Measurements from ENCODE around the gene DDX42.
A peak's percentile ranks its signal among the peaks of the same experiment; 100 is the strongest.

The DDX42 gene

DNA sequence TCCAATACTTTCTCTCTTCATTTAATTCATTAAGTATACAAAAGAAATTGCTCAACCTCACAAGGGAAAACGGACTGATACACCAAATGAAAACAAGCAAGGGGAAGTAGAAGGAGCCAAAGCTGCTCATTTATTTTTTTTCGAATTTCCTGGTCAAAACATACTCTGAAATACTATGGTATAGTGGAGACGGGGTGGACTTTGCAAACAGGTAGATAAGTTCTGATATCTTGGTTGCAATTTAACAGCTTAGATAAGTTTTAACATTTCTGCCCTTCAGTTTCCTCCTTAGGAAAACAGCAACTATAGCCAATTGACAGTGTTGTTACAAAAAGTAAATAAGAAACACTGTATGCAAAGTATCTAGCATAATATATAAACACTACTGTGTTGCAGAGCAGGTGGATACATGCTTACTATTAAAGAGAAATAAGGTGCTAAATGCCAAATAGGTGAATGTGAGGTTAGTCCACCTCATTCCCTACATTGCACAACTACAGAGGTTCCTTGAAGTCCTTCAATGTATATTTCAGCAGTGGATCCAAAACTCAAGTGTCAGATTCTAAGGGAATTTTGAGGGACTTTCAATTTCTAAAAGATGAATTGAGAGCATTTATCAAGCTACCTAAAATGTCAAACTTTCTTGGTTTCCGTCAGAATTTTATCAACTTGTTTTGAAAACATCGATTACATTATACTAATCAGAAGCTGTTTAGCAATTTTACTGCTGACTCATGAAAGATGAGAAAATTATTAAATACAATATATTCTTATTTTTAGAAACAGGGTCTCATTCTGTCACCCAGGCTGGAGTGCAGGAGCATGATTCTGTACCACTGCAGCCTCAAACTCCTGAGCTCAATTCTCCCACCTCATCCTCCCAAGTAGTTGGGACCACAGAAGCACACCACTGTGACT is 11.6 kb upstream of the DDX42 start:
- POLR2A ChIA-PET, result interaction anchor here (1.1 to 2.2 kb wide), 3 partner anchors 10 to 20 kb away, joined by 3 to 11 read pairs (median 3); partner anchors contain the start of genes CCDC47 and DDX42
- WGBS (ENCODE audit: insufficient coverage), result no CpG with 5 or more reads among the region's 5 CpGs
- peaks cover 11 to 25% (median 16%) of the 10 kb centered on the region in 4 experiments for H3K4me1 ChIP-seq (ENCODE audit: control extremely low read depth in 1 of 4, control insufficient read depth in 4 of 4, insufficient read depth in 4 of 4, low read length in 3 of 4)
- H3K27me3 ChIP-seq (replicated peaks in 2 of 5; ENCODE audit: control insufficient read depth in 4 of 5, insufficient read depth in 5 of 5, low read length in 4 of 5), result no peaks in the 10 kb centered on the region
- no peak overlapping the region for H3K27ac ChIP-seq (ENCODE audit: insufficient read depth in 1 of 2, low read depth in 1 of 2, low read length in 2 of 2, poor library complexity in 1 of 2, severe bottlenecking in 2 of 2)
- DNase-seq, result no peak
- no peaks in the 10 kb centered on the region for H3K9me3 ChIP-seq (ENCODE audit: control extremely low read depth in 1 of 5, control insufficient read depth in 4 of 5, insufficient read depth in 2 of 5, low read depth in 1 of 5, low read length in 4 of 5)
- H3K4me3 ChIP-seq (ENCODE audit: control insufficient read depth in 1 of 7, extremely low read depth in 1 of 7, insufficient read depth in 4 of 7, low read depth in 2 of 7, low read length in 6 of 7), result peak overlapping the region in 2 of 7 experiments; percentile 20 to 28
- peaks cover 14 to 62% (median 34%) of the 10 kb centered on the region in 4 experiments for H3K36me3 ChIP-seq (ENCODE audit: control insufficient read depth in 4 of 4, insufficient read depth in 4 of 4, low read length in 3 of 4)
- CTCF ChIA-PET, result interaction anchor here (1.0 to 4.9 kb wide), 4 partner anchors 12 to 18 kb away, joined by 4 to 17 read pairs (median 4); no protein-coding TSS in a partner anchor

DNA sequence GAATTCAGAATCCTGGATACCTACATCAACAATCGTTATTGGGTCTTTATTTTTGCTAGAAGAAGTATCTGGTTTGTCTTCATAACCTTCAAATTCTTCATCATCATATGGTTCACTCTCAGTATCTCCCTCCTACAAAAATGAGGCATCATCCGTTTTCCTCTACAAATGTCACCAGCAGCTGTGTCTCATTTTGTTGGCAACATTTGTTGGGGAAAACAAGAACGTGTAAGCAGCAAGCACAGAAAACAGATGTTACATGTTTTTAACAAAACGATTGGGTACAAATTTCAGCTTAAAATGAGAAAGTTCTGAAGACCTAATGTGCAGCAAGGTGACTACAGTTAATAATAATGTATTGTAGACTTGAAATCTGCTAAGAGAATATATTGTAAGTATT is 9.3 kb upstream of the DDX42 start:
- Histone ChIP-seq H3K36me3 (ENCODE audit: control insufficient read depth in 4 of 4, insufficient read depth in 4 of 4, low read length in 3 of 4) (peaks cover 3 to 52% (median 33%) of the 10 kb centered on the region in 4 experiments), H3K4me1 (ENCODE audit: control extremely low read depth in 1 of 4, control insufficient read depth in 4 of 4, insufficient read depth in 4 of 4, low read length in 3 of 4) (peaks cover 9 to 20% (median 13%) of the 10 kb centered on the region in 4 experiments), H3K4me3 (ENCODE audit: control insufficient read depth in 1 of 7, extremely low read depth in 1 of 7, insufficient read depth in 4 of 7, low read depth in 2 of 7, low read length in 6 of 7) (no peak overlapping the region), H3K9me3 (ENCODE audit: control extremely low read depth in 1 of 5, control insufficient read depth in 4 of 5, insufficient read depth in 2 of 5, low read depth in 1 of 5, low read length in 4 of 5) (no peaks in the 10 kb centered on the region), H3K27me3 (replicated peaks in 2 of 5; ENCODE audit: control insufficient read depth in 4 of 5, insufficient read depth in 5 of 5, low read length in 4 of 5) (no peaks in the 10 kb centered on the region), H3K27ac (ENCODE audit: insufficient read depth in 1 of 2, low read depth in 1 of 2, low read length in 2 of 2, poor library complexity in 1 of 2, severe bottlenecking in 2 of 2) (no peak overlapping the region)
- POLR2A ChIA-PET, result interaction anchor here (1.0 to 1.6 kb wide), 2 partner anchors 9 to 23 kb away, joined by 3 to 5 read pairs; partner anchors contain the start of genes CCDC47, DDX42 and STRADA
- CTCF ChIA-PET, result interaction anchor here (1.2 to 1.8 kb wide), 3 partner anchors 17 to 70 kb away, joined by 3 to 7 read pairs (median 6); no protein-coding TSS in a partner anchor
- DNase-seq, result no peak
- 100% methylated on average over 2 of the region's 4 CpGs for WGBS (ENCODE audit: insufficient coverage)

GRCh38 chr17:63766754-63767153 is 7.2 kb upstream of the DDX42 start:
- no peak overlapping the region for H3K4me3 ChIP-seq (ENCODE audit: control insufficient read depth in 1 of 7, extremely low read depth in 1 of 7, insufficient read depth in 4 of 7, low read depth in 2 of 7, low read length in 6 of 7)
- no peak overlapping the region for H3K27ac ChIP-seq (ENCODE audit: insufficient read depth in 1 of 2, low read depth in 1 of 2, low read length in 2 of 2, poor library complexity in 1 of 2, severe bottlenecking in 2 of 2)
- H3K9me3 ChIP-seq (ENCODE audit: control extremely low read depth in 1 of 5, control insufficient read depth in 4 of 5, insufficient read depth in 2 of 5, low read depth in 1 of 5, low read length in 4 of 5), result no peaks in the 10 kb centered on the region
- POLR2A ChIA-PET, result interaction anchor here (0.5 to 0.7 kb wide), 2 partner anchors 9 to 73 kb away, joined by 3 read pairs; no protein-coding TSS in a partner anchor
- H3K27me3 ChIP-seq (replicated peaks in 2 of 5; ENCODE audit: control insufficient read depth in 4 of 5, insufficient read depth in 5 of 5, low read length in 4 of 5), result no peaks in the 10 kb centered on the region
- CTCF ChIA-PET, result interaction anchor here (0.6 to 2.6 kb wide), 3 partner anchors 14 to 1016 kb away, joined by 3 to 7 read pairs (median 3); no protein-coding TSS in a partner anchor
- peaks cover 5 to 19% (median 10%) of the 10 kb centered on the region in 4 experiments for H3K4me1 ChIP-seq (ENCODE audit: control extremely low read depth in 1 of 4, control insufficient read depth in 4 of 4, insufficient read depth in 4 of 4, low read length in 3 of 4)
- peaks cover 2 to 46% (median 22%) of the 10 kb centered on the region in 4 experiments for H3K36me3 ChIP-seq (ENCODE audit: control insufficient read depth in 4 of 4, insufficient read depth in 4 of 4, low read length in 3 of 4)
- DNase-seq, result no peak

GRCh38 chr17:63768433-63768832 is 5.5 kb upstream of the DDX42 start:
- WGBS (ENCODE audit: insufficient coverage), result 100% methylated on average over 6 of the region's 7 CpGs

GRCh38 chr17:63772801-63773271 is 1.1 kb upstream of the DDX42 start:
- H3K27ac ChIP-seq (ENCODE audit: insufficient read depth in 1 of 2, low read depth in 1 of 2, low read length in 2 of 2, poor library complexity in 1 of 2, severe bottlenecking in 2 of 2), result peak overlapping the region; percentile 96 to 98
- ChIA-PET CTCF (interaction anchor here (0.7 to 2.8 kb wide), 4 partner anchors 9 to 18 kb away, joined by 3 to 13 read pairs (median 4); no protein-coding TSS in a partner anchor), POLR2A (interaction anchor here (1.3 to 2.7 kb wide), 6 partner anchors 9 to 75 kb away, joined by 5 to 16 read pairs (median 8); partner anchors contain the start of gene LIMD2)
- no peaks in the 10 kb centered on the region for H3K27me3 ChIP-seq (replicated peaks in 2 of 5; ENCODE audit: control insufficient read depth in 4 of 5, insufficient read depth in 5 of 5, low read length in 4 of 5)
- WGBS (ENCODE audit: insufficient coverage), result 8% methylated on average over 4 of the region's 7 CpGs
- DNase-seq, result peak; percentile 25 to 47 (median 35)
- H3K4me3 ChIP-seq (ENCODE audit: control insufficient read depth in 1 of 7, extremely low read depth in 1 of 7, insufficient read depth in 4 of 7, low read depth in 2 of 7, low read length in 6 of 7), result peak overlapping the region; percentile 84 to 99 (median 97)
- H3K9me3 ChIP-seq (ENCODE audit: control extremely low read depth in 1 of 5, control insufficient read depth in 4 of 5, insufficient read depth in 2 of 5, low read depth in 1 of 5, low read length in 4 of 5), result no peaks in the 10 kb centered on the region
- H3K4me1 ChIP-seq (ENCODE audit: control extremely low read depth in 1 of 4, control insufficient read depth in 4 of 4, insufficient read depth in 4 of 4, low read length in 3 of 4), result peaks cover 21 to 36% (median 25%) of the 10 kb centered on the region in 4 experiments
- peaks cover 0 to 12% (median 6%) of the 10 kb centered on the region in 4 experiments for H3K36me3 ChIP-seq (ENCODE audit: control insufficient read depth in 4 of 4, insufficient read depth in 4 of 4, low read length in 3 of 4)

More at GRCh38 chr17:63768433-63768832, 5.5 kb upstream of the DDX42 start:
- Histone ChIP-seq H3K4me3 (ENCODE audit: control insufficient read depth in 1 of 7, extremely low read depth in 1 of 7, insufficient read depth in 4 of 7, low read depth in 2 of 7, low read length in 6 of 7) (no peak overlapping the region), H3K9me3 (ENCODE audit: control extremely low read depth in 1 of 5, control insufficient read depth in 4 of 5, insufficient read depth in 2 of 5, low read depth in 1 of 5, low read length in 4 of 5) (no peaks in the 10 kb centered on the region), H3K27me3 (replicated peaks in 2 of 5; ENCODE audit: control insufficient read depth in 4 of 5, insufficient read depth in 5 of 5, low read length in 4 of 5) (no peaks in the 10 kb centered on the region), H3K27ac (ENCODE audit: insufficient read depth in 1 of 2, low read depth in 1 of 2, low read length in 2 of 2, poor library complexity in 1 of 2, severe bottlenecking in 2 of 2) (no peak overlapping the region), H3K36me3 (ENCODE audit: control insufficient read depth in 4 of 4, insufficient read depth in 4 of 4, low read length in 3 of 4) (peaks cover 2 to 33% (median 14%) of the 10 kb centered on the region in 4 experiments), H3K4me1 (ENCODE audit: control extremely low read depth in 1 of 4, control insufficient read depth in 4 of 4, insufficient read depth in 4 of 4, low read length in 3 of 4) (peaks cover 7 to 16% (median 12%) of the 10 kb centered on the region in 4 experiments)
- no peak for DNase-seq
- CTCF ChIA-PET, result interaction anchor here (1.1 to 2.6 kb wide), 3 partner anchors 16 to 22 kb away, joined by 3 to 7 read pairs (median 4); no protein-coding TSS in a partner anchor
- POLR2A ChIA-PET, result interaction anchor here (0.6 to 0.7 kb wide), 2 partner anchors 282 to 778 kb away, joined by 3 read pairs; no protein-coding TSS in a partner anchor

GRCh38 chr17:63773272-63774140 is 464 bp upstream of the DDX42 start, which contains the start of gene CCDC47:
Gene CCDC47, minus strand, starts transcription at chr17:63773597. Its CDS starts 7,422 bp downstream, at chr17:63766175.
- Histone ChIP-seq H3K4me3 (ENCODE audit: control insufficient read depth in 1 of 7, extremely low read depth in 1 of 7, insufficient read depth in 4 of 7, low read depth in 2 of 7, low read length in 6 of 7) (peak within 1 kb of the TSS; percentile 84 to 99 (median 98)), H3K4me1 (ENCODE audit: control extremely low read depth in 1 of 4, control insufficient read depth in 4 of 4, insufficient read depth in 4 of 4, low read length in 3 of 4) (peaks cover 21 to 36% (median 25%) of the 10 kb centered on the region in 4 experiments), H3K27me3 (replicated peaks in 2 of 5; ENCODE audit: control insufficient read depth in 4 of 5, insufficient read depth in 5 of 5, low read length in 4 of 5) (no peaks in the 10 kb centered on the region), H3K36me3 (ENCODE audit: control insufficient read depth in 4 of 4, insufficient read depth in 4 of 4, low read length in 3 of 4) (peaks cover 6 to 15% (median 10%) of the 10 kb centered on the region in 4 experiments), H3K27ac (ENCODE audit: insufficient read depth in 1 of 2, low read depth in 1 of 2, low read length in 2 of 2, poor library complexity in 1 of 2, severe bottlenecking in 2 of 2) (peak within 1 kb of the TSS; percentile 96 to 98), H3K9me3 (ENCODE audit: control extremely low read depth in 1 of 5, control insufficient read depth in 4 of 5, insufficient read depth in 2 of 5, low read depth in 1 of 5, low read length in 4 of 5) (no peaks in the 10 kb centered on the region)
- peak; percentile 99 to 100 (median 100) for DNase-seq
- CTCF ChIA-PET, result interaction anchor here (0.9 to 2.8 kb wide), 4 partner anchors 10 to 73 kb away, joined by 3 to 13 read pairs (median 4); no protein-coding TSS in a partner anchor
- under 1% methylated on average over 61 of the region's 74 CpGs for WGBS (ENCODE audit: insufficient coverage)
- POLR2A ChIA-PET, result interaction anchor here (0.6 to 2.7 kb wide), 13 partner anchors 9 to 331 kb away, joined by 3 to 16 read pairs (median 6); partner anchors contain the start of gene LIMD2

Measured in common myeloid progenitor, CD34-positive (primary cell).